HG02870 (cell line): ENCODE data around the gene MAGI1.
"Not testable (repeated sequence)": the region's sequence is repeated elsewhere in the genome, so short reads cannot be mapped to it uniquely, and the experiment has no call there.

Experiments
- ATAC-seq: cut with Tn5 transposase; IDR thresholded peaks from one replicate; pipeline ENCODE4 v1.9.1; 2021; ENCODE audit warnings: mild to moderate bottlenecking, moderate library complexity; ENCODE audit not compliant: unreplicated experiment

Gene MAGI1

DNA sequence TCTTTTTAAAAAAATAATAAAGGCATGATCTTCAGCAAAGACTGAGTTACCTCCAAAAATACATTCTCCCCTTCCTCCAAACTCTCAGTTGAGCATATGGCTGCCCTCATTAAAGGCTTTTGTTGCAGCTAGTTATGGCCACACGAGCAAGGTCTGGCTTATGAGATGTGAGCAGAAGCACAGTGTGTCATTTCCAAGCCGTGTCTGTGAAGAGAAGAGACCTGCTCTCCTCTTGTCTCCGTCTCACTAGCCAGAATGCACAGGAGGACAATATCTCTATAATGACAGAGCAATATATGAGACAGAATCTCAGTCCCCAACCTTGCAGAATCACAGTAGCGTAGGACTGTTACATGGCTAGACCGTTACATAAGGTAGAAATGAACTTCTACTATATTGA lies 152.3 kb downstream of the MAGI1 start:
- no peak for ATAC-seq

GRCh38 chr3:65884071-65884470 lies 154.6 kb downstream of the MAGI1 start:
- ATAC-seq, result no peak

- no peak for ATAC-seq
Measured at GRCh38 chr3:65883613-65884012, 155.1 kb downstream of the MAGI1 start.

DNA sequence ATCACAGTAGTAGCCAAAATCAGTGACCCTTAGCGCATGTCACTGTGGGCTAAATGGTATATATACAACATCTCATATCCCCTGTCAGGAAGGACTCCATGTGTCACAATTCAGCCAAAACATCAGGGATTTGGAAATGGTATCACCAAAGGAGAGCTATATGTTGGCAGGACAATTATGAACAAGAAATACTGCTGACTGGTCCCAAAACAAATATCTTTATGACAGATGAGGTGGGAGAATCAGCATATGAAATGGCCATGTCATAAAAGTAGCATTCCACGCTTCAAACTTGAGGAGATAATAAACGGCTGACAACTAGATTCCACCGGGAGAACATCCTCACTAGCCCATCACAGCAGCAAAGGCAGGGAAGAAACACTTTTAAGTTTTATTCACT lies 158.4 kb downstream of the MAGI1 start:
- no peak for ATAC-seq

- ATAC-seq, result no peak
Measured at GRCh38 chr3:65879372-65879771, 159.3 kb downstream of the MAGI1 start.

- no peak for ATAC-seq
Measured at GRCh38 chr3:65878831-65879230, 159.9 kb downstream of the MAGI1 start.

- no peak for ATAC-seq
Measured at GRCh38 chr3:65877160-65877559, 161.6 kb downstream of the MAGI1 start.

- no peak for ATAC-seq
Measured at GRCh38 chr3:65876028-65876420, 162.7 kb downstream of the MAGI1 start.

DNA sequence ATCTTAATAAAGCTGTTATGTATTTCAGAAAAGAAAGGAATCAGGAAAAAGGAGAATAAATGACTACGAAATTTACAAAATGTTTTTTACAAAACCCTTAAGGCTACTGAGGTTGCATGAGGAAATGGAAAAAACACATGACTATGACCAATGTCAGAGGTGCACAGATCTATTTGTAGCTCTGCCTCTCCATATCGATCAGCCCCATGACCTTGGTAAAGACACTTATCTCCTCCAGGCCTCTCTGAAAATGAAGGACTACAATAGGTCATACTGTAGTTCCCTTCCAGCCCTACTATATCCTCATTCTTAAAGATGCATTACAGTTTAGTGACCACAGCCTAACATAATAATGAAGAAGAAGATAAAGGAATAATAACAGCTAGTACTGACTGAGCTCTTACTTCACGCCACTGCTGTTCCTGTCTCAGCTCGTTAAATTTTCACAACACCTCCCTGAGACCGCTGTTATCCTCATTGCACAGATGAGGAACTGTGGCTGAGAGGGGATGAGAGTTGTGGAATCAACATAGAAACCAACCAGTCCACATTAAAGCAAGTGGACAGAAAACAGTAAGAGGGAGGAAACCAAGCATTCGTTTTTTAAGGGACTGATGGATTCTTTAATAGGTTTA lies 163.2 kb downstream of the MAGI1 start:
- no peak for ATAC-seq

- ATAC-seq, result no peak
Measured at GRCh38 chr3:65873869-65874268, 164.8 kb downstream of the MAGI1 start.

DNA sequence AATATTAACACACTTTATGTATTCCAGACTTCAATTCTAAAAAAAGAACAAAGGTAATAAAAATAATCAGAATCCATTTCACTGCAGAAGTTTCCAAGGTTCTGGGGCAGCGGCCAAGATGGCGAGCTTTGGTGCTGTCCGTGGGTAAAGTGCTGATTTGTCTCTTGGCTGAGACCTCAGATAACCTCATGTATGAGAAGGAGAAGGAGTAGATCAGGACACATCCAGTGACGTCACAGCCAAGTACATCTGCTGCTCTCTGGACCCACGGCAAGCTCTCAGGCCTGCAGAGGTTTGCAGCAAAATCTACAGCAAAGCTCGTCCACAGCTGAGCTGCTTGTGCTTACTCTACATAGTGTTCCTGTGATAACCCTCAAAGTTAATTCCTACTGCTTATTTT lies 165.7 kb downstream of the MAGI1 start:
- ATAC-seq, result no peak

DNA sequence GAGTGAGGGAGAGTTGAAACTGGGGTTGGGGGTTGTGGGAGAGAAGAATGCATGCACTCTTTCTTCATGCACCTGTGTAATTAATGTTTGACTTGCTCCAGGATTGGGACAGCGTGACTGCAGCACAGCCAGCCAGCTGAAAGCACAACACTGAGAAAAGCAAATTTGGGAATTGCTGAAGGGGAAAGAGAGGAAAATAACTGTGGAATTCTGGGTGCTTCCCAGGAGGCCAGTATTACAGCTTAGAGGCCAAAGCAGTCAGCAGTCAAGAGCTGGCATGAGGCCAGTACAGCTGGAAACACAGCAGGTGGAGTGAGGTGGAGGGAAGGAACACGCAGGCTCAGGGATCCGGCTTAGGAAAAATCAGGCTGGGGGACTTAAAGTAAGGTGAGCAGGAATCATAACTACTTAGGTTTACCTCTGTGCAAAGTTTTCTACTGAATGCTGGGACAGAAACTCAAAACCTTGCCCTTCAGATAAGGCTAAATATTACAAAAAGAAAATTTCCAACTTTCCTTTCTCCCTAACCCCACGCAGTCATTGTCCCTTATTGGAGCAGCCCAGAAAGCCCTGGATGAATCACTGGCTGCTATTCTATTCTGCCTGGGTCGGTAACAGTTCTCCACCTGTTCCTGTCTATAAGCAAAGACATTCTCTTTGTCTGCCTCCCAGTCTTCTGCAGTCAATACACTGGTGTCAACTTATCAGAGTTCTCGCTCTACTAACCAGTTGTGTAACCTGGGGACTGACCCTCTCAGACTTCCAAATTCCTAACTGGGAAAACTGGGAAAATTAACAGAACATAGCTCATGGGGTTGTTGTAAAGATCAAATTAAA lies 167.2 kb downstream of the MAGI1 start:
- ATAC-seq, result no peak

- ATAC-seq, result no peak
Measured at GRCh38 chr3:65869798-65870197, 168.9 kb downstream of the MAGI1 start.

GRCh38 chr3:65867463-65868210 lies 171.1 kb downstream of the MAGI1 start:
- ATAC-seq, result no peak

- ATAC-seq, result no peak
Measured at GRCh38 chr3:65864357-65864904, 174.3 kb downstream of the MAGI1 start.

GRCh38 chr3:65861718-65862117 lies 177.0 kb downstream of the MAGI1 start:
- no peak for ATAC-seq

- ATAC-seq, result not testable (repeated sequence)
Measured at GRCh38 chr3:65859612-65860011, 179.1 kb downstream of the MAGI1 start.

GRCh38 chr3:65858749-65859148 lies 180.0 kb downstream of the MAGI1 start:
- no peak for ATAC-seq

DNA sequence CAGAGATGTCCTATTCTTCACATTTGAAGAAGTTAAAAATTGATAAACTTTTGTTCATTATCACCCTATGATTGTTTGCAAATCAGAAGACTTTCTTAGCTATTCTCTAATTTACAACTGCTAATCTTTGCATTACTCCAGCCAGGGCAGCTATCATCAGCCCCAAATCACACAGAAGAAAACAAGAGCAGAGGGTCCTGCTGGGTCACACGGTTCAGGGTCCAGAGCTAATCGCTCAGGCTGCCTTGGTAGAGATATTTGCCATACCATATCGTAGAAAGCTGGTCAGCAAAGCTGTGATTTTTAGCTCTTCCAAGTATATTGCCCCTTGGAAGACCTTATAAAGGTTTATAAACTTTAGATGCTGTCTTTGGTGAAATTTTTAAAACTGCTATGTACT lies 181.4 kb downstream of the MAGI1 start:
- ATAC-seq, result no peak

DNA sequence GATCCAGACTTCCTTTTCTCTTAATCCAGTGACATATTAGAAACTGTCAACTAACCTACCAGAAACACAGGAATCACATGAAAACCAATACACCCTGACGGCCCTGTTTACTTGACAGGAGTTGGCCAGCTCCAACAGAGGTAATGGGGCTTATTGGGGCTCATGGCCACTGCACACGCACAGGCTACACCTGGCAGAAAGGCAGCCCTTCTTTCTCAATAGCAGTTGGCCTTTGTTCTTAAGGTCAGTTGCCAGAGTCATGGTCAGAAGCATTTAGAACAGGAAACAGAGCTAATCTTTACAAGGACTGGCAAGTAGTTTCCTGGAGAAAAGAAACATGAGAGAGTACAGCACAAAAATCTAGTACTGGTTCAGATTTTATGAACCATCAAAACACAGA lies 181.8 kb downstream of the MAGI1 start:
- no peak for ATAC-seq

- no peak for ATAC-seq
Measured at GRCh38 chr3:65855370-65856100, 183.2 kb downstream of the MAGI1 start.
